Urinary bladder (tissue), 4 donors: ENCODE results near the gene TMEM183A. TPM values are rescaled to one million over a fixed set of nuclear protein-coding genes. Genes with fewer than 3 reads are reported as not detected.
"Not testable (repeated sequence)": the region's sequence is repeated elsewhere in the genome, so short reads cannot be mapped to it uniquely, and the experiment has no call there.

ENCODE experiments used
- DNase-seq: peaks from one replicate; pipeline ENCODE4 v3.0.0-alpha.2; 2015; ENCODE audit errors: extremely low spot score
- H3K27ac ChIP-seq: one replicate; pipeline ENCODE4 v1.5.1; 2013; ENCODE audit warnings: low read depth, mild to moderate bottlenecking, moderate library complexity
- H3K36me3 ChIP-seq: one replicate; pipeline ENCODE4 v1.6.1; 2013; ENCODE audit warnings: mild to moderate bottlenecking, moderate library complexity; ENCODE audit not compliant: insufficient read depth
- H3K4me1 ChIP-seq: one replicate; pipeline ENCODE4 v1.6.1; 2013; ENCODE audit warnings: mild to moderate bottlenecking, moderate library complexity; ENCODE audit not compliant: insufficient read depth
- H3K4me3 ChIP-seq: one replicate; pipeline ENCODE4 v1.5.1; 2013; ENCODE audit warnings: low read depth, low read length
- WGBS: extraction: QIAGEN DNeasy Blood & Tissue Kit; methylation state at CpG from one replicate; pipeline ENCODE4 v1.1.7; 2013; 5-methylcytosine and 5-hydroxymethylcytosine counted together
- polyA plus RNA-seq: library from polyadenylated mRNA; stranded (reverse); fragments of 200-250 nt; gene quantifications from one replicate; pipeline ENCODE4 v1.2.3, GENCODE V29; 2013
- total RNA-seq: library from RNA; depleted of rRNA; stranded (reverse); fragments of >200 nt; gene quantifications from one replicate; pipeline ENCODE4 v1.2.3, GENCODE V29; 2014
- donor health status: healthy with polysubstance abuse.
- donor health status: healthy.

TMEM183A gene
- total and polyA plus RNA-seq, 2 donors, result 50.4 to 60.9 TPM

GRCh38 chr1:203000217-203000944 is 6.8 kb upstream of the TMEM183A start:
- H3K4me1 ChIP-seq, result no peaks in the 10 kb centered on the region

GRCh38 chr1:203001986-203002385 is 5.2 kb upstream of the TMEM183A start:
- 77% methylated on average over 9 of the region's 9 CpGs for WGBS
- Histone ChIP-seq H3K27ac (no peak overlapping the region), H3K36me3 (no peaks in the 10 kb centered on the region), H3K4me1 (no peaks in the 10 kb centered on the region), H3K4me3 (no peak overlapping the region)
- DNase-seq, result no peak

More at GRCh38 chr1:203000217-203000944, 6.8 kb upstream of the TMEM183A start:
- Histone ChIP-seq H3K36me3 (no peaks in the 10 kb centered on the region), H3K27ac (no peak overlapping the region), H3K4me3 (no peak overlapping the region)
- no peak for DNase-seq
- 84% methylated on average over 3 of the region's 3 CpGs for WGBS

GRCh38 chr1:203002951-203003350 is 4.2 kb upstream of the TMEM183A start:
- H3K27ac ChIP-seq, result no peak overlapping the region
- WGBS, result 79% methylated on average over 1 of the region's 1 CpG
- no peak for DNase-seq
- no peaks in the 10 kb centered on the region for H3K36me3 ChIP-seq
- no peaks in the 10 kb centered on the region for H3K4me1 ChIP-seq
- H3K4me3 ChIP-seq, result no peak overlapping the region

- not testable (repeated sequence) for H3K36me3 ChIP-seq, DNase-seq, H3K4me3 ChIP-seq, H3K4me1 ChIP-seq, H3K27ac ChIP-seq
- 66% methylated on average over 17 of the region's 17 CpGs for WGBS
Observed at GRCh38 chr1:203005395-203006142, 1.6 kb upstream of the TMEM183A start.

- H3K4me3 ChIP-seq, result no peak overlapping the region
- WGBS, result 85% methylated on average over 3 of the region's 3 CpGs
- DNase-seq, result no peak
- H3K27ac ChIP-seq, result no peak overlapping the region
- no peaks in the 10 kb centered on the region for H3K36me3 ChIP-seq
- H3K4me1 ChIP-seq, result no peaks in the 10 kb centered on the region
Observed at GRCh38 chr1:203009185-203009584, 2.0 kb downstream of the TMEM183A start.

GRCh38 chr1:203011582-203011981 is 4.4 kb downstream of the TMEM183A start:
- H3K4me1 ChIP-seq, result no peaks in the 10 kb centered on the region
- 96% methylated on average over 5 of the region's 5 CpGs for WGBS
- no peak overlapping the region for H3K27ac ChIP-seq
- H3K36me3 ChIP-seq, result peaks cover 7% of the 10 kb centered on the region
- no peak for DNase-seq
- no peak overlapping the region for H3K4me3 ChIP-seq

GRCh38 chr1:203017061-203017460 is 9.9 kb downstream of the TMEM183A start:
- H3K27ac ChIP-seq, result no peak overlapping the region
- H3K4me3 ChIP-seq, result no peak overlapping the region
- WGBS, result 96% methylated on average over 4 of the region's 4 CpGs
- DNase-seq, result no peak
- H3K36me3 ChIP-seq, result peaks cover 7% of the 10 kb centered on the region
- no peaks in the 10 kb centered on the region for H3K4me1 ChIP-seq

- Histone ChIP-seq H3K4me3 (no peak overlapping the region), H3K4me1 (no peaks in the 10 kb centered on the region), H3K27ac (no peak overlapping the region), H3K36me3 (peaks cover 7% of the 10 kb centered on the region)
- DNase-seq, result no peak
- WGBS, result 85% methylated on average over 6 of the region's 6 CpGs
Observed at GRCh38 chr1:203017692-203018091, 10.5 kb downstream of the TMEM183A start.

- not testable (repeated sequence) for H3K36me3 ChIP-seq, H3K27ac ChIP-seq, H3K4me1 ChIP-seq, H3K4me3 ChIP-seq, DNase-seq
- WGBS, result 92% methylated on average over 4 of the region's 10 CpGs
Observed at GRCh38 chr1:203022855-203023254, 15.7 kb downstream of the TMEM183A start.

- Histone ChIP-seq H3K27ac (peak overlapping the region; percentile 44), H3K4me1 (no peaks in the 10 kb centered on the region), H3K4me3 (no peak overlapping the region), H3K36me3 (no peaks in the 10 kb centered on the region)
- DNase-seq, result no peak
Observed at GRCh38 chr1:203025686-203026030, 18.5 kb downstream of the TMEM183A start.

GRCh38 chr1:203026031-203026665 is 19.0 kb downstream of the TMEM183A start, which contains the start of gene PPFIA4:
TSS of gene PPFIA4 (plus strand) at chr1:203026491. CDS start at chr1:203039009, 12,518 bp downstream.
- no peaks in the 10 kb centered on the region for H3K4me1 ChIP-seq
- 9% methylated on average over 52 of the region's 52 CpGs for WGBS
- peak; percentile 48 for DNase-seq

GRCh38 chr1:203026666-203027663 is 19.8 kb downstream of the TMEM183A start:
- 11% methylated on average over 46 of the region's 46 CpGs for WGBS
- DNase-seq, result no peak
- Histone ChIP-seq H3K4me3 (peak overlapping the region; percentile 48), H3K4me1 (no peaks in the 10 kb centered on the region), H3K27ac (no peak overlapping the region), H3K36me3 (no peaks in the 10 kb centered on the region)

More at GRCh38 chr1:203026031-203026665, 19.0 kb downstream of the TMEM183A start, which contains the start of gene PPFIA4:
- H3K27ac ChIP-seq, result peak within 1 kb of the TSS; percentile 44
- no peaks in the 10 kb centered on the region for H3K36me3 ChIP-seq
- peak within 1 kb of the TSS; percentile 48 for H3K4me3 ChIP-seq
